Breast epithelium (tissue), 4 donors: ENCODE results near the gene WWOX. TPM values are rescaled to one million over a fixed set of nuclear protein-coding genes. Genes with fewer than 3 reads are reported as not detected.

ENCODE experiments used
- DNase-seq, 2 donors: peaks; one replicate each; pipeline ENCODE4 v3.0.0-alpha.2; 2019; ENCODE audit warnings: low spot score in 2 of 2
- H3K27ac ChIP-seq, 2 donors: fragments of 200-600 bp; sonication (generic) in 1 of 2; one replicate each; pipeline ENCODE4 v1.5.1; 2016 to 2019; ENCODE audit warnings: mild to moderate bottlenecking in 1 of 2
- H3K27me3 ChIP-seq, 2 donors: fragments of 200-600 bp; sonication (generic) in 1 of 2; one replicate each; pipeline versions ENCODE4 v1.5.1 to v1.6.0; 2017 to 2019; ENCODE audit warnings: control low read depth in 1 of 2, mild to moderate bottlenecking in 1 of 2
- H3K36me3 ChIP-seq: fragments of 200-600 bp; one replicate; pipeline ENCODE4 v1.5.1; 2019
- H3K4me1 ChIP-seq, 2 donors: fragments of 200-600 bp; sonication (generic); one replicate each; pipeline ENCODE4 v1.5.1; 2016 to 2019; ENCODE audit warnings: control low read depth in 1 of 2
- H3K4me3 ChIP-seq, 3 donors: fragments of 200-600 bp; sonication (generic); 1 replicate in 2 of 3; 2 replicates in 1 of 3; pipeline ENCODE4 v1.5.1; 2016 to 2019; ENCODE audit warnings: mild to moderate bottlenecking in 3 of 3, moderate library complexity in 2 of 3
- H3K9me3 ChIP-seq, 2 donors: fragments of 200-600 bp; sonication (generic) in 1 of 2; one replicate each; pipeline ENCODE4 v1.5.1; 2016 to 2019; ENCODE audit warnings: control low read depth in 1 of 2
- POLR2A ChIP-seq: fragments of 450-650 bp; IDR thresholded peaks from one replicate; pipeline ENCODE4 v1.6.1; 2016; ENCODE audit warnings: antibody characterized with exemption, mild to moderate bottlenecking, moderate library complexity
- POLR2AphosphoS5 ChIP-seq, 3 donors: sonication (generic); formaldehyde crosslinking; IDR thresholded peaks; one replicate each; pipeline ENCODE4 v1.6.1; 2017; ENCODE audit warnings: antibody characterized with exemption in 3 of 3
- intact Hi-C: fragments of 100-400 bp; cut with DNase I; formaldehyde crosslinking; loops from one replicate; pipeline ENCODE4 v1.15.1; 2023; ENCODE audit warnings: low total_unique reads
- total RNA-seq, 3 donors: library from RNA; depleted of rRNA; stranded (reverse); fragments of >200 nt; gene quantifications; one replicate each; pipeline ENCODE4 v1.1.0, GENCODE V29; 2016
- TF ChIP-seq, protein P1 (sequence below), 3 donors: fragments of 450-650 bp; IDR thresholded peaks; one replicate each; pipeline ENCODE4 v1.5.1; 2016 to 2017; ENCODE audit warnings: antibody characterized with exemption in 3 of 3, mild to moderate bottlenecking in 3 of 3, moderate library complexity in 3 of 3

Gene WWOX
- total RNA-seq, 3 donors from 2014 or later, result 42.9 to 73.6 (median 43.4) TPM

DNA sequence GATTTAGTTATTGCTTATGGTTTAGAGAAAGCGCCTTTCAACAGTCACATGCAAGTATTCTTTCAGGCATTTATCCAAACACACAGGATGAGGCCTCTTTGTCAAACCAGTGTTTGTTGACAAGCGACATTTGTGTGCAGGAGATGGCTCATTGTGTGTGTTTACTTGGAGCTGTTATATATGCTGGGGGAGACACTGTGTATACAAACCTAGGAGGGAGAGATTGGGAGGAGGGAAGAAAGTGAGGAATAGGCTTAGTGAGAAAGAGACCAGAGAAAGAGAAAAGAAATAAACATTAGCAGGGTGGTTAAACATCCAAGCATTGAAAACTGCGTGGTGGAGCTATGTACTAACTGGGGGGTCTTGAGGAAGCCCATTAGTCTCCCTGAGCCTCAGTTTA is 1063.5 kb downstream of the WWOX start:
- H3K27ac ChIP-seq, result no peak overlapping the region
- DNase-seq, result no peak
- H3K4me3 ChIP-seq, result no peak overlapping the region
- intact Hi-C loops, result no loop called here
- H3K4me1 ChIP-seq, result no peaks in the 10 kb centered on the region
- no peaks in the 10 kb centered on the region for H3K36me3 ChIP-seq
- no peaks in the 10 kb centered on the region for H3K27me3 ChIP-seq
- TF ChIP-seq, protein P1, sequence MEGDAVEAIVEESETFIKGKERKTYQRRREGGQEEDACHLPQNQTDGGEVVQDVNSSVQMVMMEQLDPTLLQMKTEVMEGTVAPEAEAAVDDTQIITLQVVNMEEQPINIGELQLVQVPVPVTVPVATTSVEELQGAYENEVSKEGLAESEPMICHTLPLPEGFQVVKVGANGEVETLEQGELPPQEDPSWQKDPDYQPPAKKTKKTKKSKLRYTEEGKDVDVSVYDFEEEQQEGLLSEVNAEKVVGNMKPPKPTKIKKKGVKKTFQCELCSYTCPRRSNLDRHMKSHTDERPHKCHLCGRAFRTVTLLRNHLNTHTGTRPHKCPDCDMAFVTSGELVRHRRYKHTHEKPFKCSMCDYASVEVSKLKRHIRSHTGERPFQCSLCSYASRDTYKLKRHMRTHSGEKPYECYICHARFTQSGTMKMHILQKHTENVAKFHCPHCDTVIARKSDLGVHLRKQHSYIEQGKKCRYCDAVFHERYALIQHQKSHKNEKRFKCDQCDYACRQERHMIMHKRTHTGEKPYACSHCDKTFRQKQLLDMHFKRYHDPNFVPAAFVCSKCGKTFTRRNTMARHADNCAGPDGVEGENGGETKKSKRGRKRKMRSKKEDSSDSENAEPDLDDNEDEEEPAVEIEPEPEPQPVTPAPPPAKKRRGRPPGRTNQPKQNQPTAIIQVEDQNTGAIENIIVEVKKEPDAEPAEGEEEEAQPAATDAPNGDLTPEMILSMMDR (IDR thresholded peaks at IDR 0.05), result no peak
- TF ChIP-seq POLR2A (no peak), POLR2AphosphoS5 (IDR thresholded peaks at IDR 0.05) (no peak)
- peaks cover 0 to 6% of the 10 kb centered on the region in 2 donors for H3K9me3 ChIP-seq

GRCh38 chr16:79163691-79164387 is 1064.4 kb downstream of the WWOX start:
- intact Hi-C loops, result no loop called here
- TF ChIP-seq, protein P1 (IDR thresholded peaks at IDR 0.05), result no peak
- TF ChIP-seq POLR2AphosphoS5 (IDR thresholded peaks at IDR 0.05) (no peak), POLR2A (no peak)

GRCh38 chr16:79164388-79164995 is 1065.0 kb downstream of the WWOX start:
- H3K36me3 ChIP-seq, result no peaks in the 10 kb centered on the region
- H3K27ac ChIP-seq, result no peak overlapping the region
- DNase-seq, result no peak
- intact Hi-C loops, result no loop called here
- peaks cover 0 to 7% of the 10 kb centered on the region in 2 donors for H3K9me3 ChIP-seq
- no peak overlapping the region for H3K4me3 ChIP-seq
- no peaks in the 10 kb centered on the region for H3K4me1 ChIP-seq
- no peak for TF ChIP-seq POLR2A
- no peak for TF ChIP-seq POLR2AphosphoS5 (IDR thresholded peaks at IDR 0.05)
- TF ChIP-seq, protein P1 (IDR thresholded peaks at IDR 0.05), result no peak
- no peaks in the 10 kb centered on the region for H3K27me3 ChIP-seq

More at GRCh38 chr16:79163691-79164387, 1064.4 kb downstream of the WWOX start:
- Histone ChIP-seq H3K27ac (no peak overlapping the region), H3K36me3 (no peaks in the 10 kb centered on the region), H3K4me1 (no peaks in the 10 kb centered on the region), H3K9me3 (peaks cover 0 to 7% of the 10 kb centered on the region in 2 donors), H3K27me3 (no peaks in the 10 kb centered on the region), H3K4me3 (no peak overlapping the region)
- no peak for DNase-seq

DNA sequence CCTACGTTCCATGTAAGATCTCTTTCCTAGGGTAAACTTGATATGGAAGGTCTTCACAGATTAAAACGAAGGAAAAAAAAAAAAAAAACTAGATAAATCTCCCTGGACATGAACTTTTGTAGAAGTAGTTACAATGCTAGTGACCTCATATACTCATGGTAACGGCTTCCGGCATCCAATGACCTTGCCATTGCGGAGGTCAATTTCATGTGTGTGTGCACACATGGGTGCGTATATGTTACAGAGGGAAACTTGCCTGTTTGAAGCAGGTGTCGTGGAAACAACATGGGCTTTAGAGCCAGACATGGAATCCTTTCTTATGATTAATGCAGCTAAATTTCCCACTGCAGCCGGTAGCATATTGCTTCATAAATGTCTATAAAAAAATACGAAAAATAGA is 1065.6 kb downstream of the WWOX start:
- Histone ChIP-seq H3K27me3 (no peaks in the 10 kb centered on the region), H3K9me3 (peaks cover 0 to 7% of the 10 kb centered on the region in 2 donors), H3K36me3 (no peaks in the 10 kb centered on the region), H3K4me3 (no peak overlapping the region), H3K4me1 (no peaks in the 10 kb centered on the region), H3K27ac (no peak overlapping the region)
- no peak for DNase-seq
- TF ChIP-seq POLR2A (no peak), POLR2AphosphoS5 (IDR thresholded peaks at IDR 0.05) (no peak)
- TF ChIP-seq, protein P1 (IDR thresholded peaks at IDR 0.05), result no peak
- intact Hi-C loops, result no loop called here

DNA sequence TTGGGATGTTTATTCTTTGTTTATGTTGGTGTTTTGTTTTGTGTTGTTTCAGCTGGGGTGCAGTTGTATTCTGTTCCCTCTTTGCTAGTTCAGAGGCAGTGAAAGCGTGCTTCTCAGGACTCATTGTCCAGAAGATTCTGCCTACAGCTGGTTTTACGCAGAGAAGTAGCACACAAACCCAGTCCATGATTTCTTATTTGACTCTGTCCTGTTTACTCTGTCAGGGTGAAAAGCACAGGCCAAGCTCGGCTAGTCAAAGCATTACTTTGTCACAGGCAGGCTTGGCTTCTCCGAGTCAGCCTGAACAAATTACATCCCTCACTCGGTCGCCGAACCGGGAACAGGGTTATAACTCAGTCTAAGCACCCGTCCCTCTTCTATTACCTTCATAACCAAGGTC is 1066.1 kb downstream of the WWOX start:
- no peak for DNase-seq
- Histone ChIP-seq H3K27me3 (no peaks in the 10 kb centered on the region), H3K4me3 (no peak overlapping the region), H3K36me3 (no peaks in the 10 kb centered on the region), H3K27ac (no peak overlapping the region), H3K4me1 (no peaks in the 10 kb centered on the region), H3K9me3 (peaks cover 0 to 7% of the 10 kb centered on the region in 2 donors)
- intact Hi-C loops, result no loop called here
- TF ChIP-seq, protein P1 (IDR thresholded peaks at IDR 0.05), result no peak
- TF ChIP-seq POLR2A (no peak), POLR2AphosphoS5 (IDR thresholded peaks at IDR 0.05) (no peak)
